Peyer's patch (tissue), 4 donors: ENCODE data around the gene ANKRD40CL.

Experiments
- CTCF ChIP-seq, 6 experiments: fragments of 450-650 bp in 4 of 6; fragments of 200-600 bp in 2 of 6; sonication (generic) in 1 of 6; IDR thresholded peaks; one replicate each; pipeline ENCODE4 v1.5.1; 2017 to 2019; ENCODE audit warnings: antibody characterized with exemption in 6 of 6, mild to moderate bottlenecking in 3 of 6, moderate library complexity in 1 of 6
- POLR2A ChIP-seq, 2 donors: fragments of 450-650 bp; IDR thresholded peaks; one replicate each; pipeline ENCODE4 v1.5.1; 2017; ENCODE audit warnings: antibody characterized with exemption in 2 of 2, mild to moderate bottlenecking in 2 of 2, moderate library complexity in 2 of 2

GRCh38 chr17:50722746-50723145 is 44.6 kb downstream of the ANKRD40CL start:
- TF ChIP-seq CTCF (IDR thresholded peaks at IDR 0.05) (no peak), POLR2A (IDR thresholded peaks at IDR 0.05) (no peak)
